GM18858 (cell line): ENCODE measurements around the gene TLX1.

Experiments used
- ATAC-seq: cut with Tn5 transposase; IDR thresholded peaks from one replicate; pipeline ENCODE4 v1.9.1; 2021; ENCODE audit not compliant: unreplicated experiment

The TLX1 gene

GRCh38 chr10:101130984-101131961, at the start of gene TLX1:
TSS of gene TLX1 (plus strand) at chr10:101131300. CDS start at chr10:101131542, 242 bp downstream.
- ATAC-seq, result no peak

DNA sequence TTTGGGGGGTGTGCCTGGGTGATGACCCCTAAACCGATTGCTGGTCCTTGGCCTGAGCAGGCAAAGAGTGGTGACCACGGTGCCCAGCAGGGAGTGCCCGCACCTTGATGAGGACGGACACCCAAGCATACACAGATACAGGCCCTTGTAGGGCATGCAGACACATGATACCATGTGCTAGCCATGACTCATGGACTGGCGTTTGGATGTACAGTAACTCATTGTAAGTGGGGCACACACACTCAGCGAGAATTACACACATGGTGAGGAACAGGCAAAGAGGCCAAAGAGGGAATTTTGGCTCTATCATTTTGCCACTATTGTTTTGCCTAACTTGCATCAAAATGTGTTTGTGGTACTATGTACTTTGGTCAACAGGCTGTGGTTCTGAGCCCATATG, 45.3 kb upstream of the TLX1 start:
- no peak for ATAC-seq

- no peak for ATAC-seq
These were observed 43.7 kb upstream of the TLX1 start for GRCh38 chr10:101087376-101087775.

DNA sequence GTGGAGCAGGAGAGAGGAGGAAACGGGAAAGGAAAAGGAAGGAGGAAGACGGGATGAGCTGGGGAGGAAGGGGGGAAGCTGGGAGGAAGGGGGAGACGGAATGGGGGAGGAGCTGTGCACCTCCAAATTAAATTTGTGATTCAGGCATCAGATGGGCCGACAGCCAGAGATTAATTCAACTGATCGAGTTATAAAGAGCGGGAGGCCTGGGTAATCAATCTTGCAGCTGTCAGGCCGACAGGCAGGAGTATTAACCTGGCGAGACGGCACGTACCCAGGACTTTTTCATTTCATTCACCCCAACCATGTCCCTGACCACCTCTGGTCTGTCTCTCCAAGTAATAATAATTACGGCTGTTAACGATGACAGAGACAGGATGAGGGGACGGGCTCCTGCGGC, 43.1 kb upstream of the TLX1 start:
- ATAC-seq, result no peak

- ATAC-seq, result no peak
These were observed 41.4 kb upstream of the TLX1 start for GRCh38 chr10:101089520-101090299.

DNA sequence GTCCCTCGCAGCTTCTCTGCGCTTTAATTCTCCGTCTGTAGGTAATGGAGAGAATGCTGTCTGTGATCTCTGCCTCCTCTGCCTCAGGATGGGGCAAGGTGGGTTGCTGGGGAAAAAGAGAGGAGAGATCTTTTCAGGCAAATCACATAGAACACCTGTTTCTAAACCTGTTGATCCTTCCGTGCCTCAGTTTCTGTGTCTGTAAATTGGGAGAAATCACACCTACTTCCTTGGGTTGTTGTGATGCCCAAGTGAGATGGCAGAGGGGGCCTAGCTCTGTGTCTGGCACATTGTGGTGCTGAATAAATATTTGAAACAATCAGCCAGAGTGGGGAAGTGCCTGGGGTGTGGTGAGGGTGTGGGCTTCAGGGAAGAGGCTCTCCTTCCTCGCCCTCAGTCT, 40.5 kb upstream of the TLX1 start:
- ATAC-seq, result no peak

- no peak for ATAC-seq
These were observed 39.4 kb upstream of the TLX1 start for GRCh38 chr10:101091546-101092290.

- ATAC-seq, result no peak
These were observed 38.2 kb upstream of the TLX1 start for GRCh38 chr10:101092881-101093354.

DNA sequence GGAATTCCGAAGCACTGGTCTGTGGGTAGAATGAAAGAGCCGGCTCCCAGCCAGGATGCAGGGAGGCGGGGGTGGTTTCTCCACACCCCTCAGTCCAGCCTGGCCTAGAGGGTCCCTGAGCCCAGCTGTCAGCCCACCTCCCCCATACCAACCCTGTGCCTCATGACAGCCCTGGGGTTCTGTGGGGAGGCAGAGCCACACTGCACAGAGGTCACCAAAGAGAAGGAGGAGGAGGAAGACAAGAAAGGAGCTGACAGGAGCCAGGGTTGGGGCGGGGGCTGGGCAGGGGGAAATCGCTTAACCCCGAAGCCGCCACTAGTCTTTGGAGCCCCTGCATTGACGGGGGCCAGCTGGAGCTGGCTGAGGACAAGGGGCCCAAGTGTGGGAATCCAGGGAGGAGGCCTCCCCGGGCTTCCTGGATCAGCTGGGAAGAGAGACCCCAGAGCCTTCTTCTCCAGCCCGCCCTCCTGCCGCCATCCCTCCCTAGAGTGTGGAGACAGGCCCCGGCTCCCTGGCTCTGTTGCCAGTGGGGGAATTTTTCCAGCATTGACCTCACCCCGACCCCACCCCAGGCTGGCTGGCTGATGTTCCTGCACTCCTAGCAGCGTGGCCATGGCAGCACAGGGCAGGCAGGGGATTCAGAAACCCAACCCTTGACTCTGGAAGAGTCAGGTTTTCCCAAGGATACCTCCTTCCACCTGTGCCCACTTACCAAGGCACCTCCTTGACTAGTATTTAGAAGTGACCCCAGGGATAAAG, 36.8 kb upstream of the TLX1 start:
- no peak for ATAC-seq

DNA sequence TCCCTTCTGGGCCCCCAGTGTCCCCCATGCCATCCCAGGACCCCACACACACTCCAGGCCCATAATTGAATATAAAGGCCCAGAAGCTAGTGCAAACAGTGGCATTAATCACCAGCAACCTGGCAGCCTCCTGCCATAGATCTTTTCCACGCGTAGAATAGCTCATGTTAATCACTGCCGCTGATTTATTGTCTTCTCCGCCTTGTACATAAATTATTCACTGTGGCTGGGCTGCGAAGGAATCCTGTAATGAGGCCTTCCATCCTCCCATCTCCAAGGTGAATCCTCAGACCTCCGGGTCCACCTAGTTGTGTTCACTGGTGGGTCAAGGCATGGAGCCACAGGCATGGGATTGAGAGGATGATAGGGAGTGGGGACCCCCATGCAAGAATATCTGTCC, 36.1 kb upstream of the TLX1 start:
- ATAC-seq, result no peak

GRCh38 chr10:101095550-101096213, 35.4 kb upstream of the TLX1 start:
- no peak for ATAC-seq

- no peak for ATAC-seq
These were observed 34.7 kb upstream of the TLX1 start for GRCh38 chr10:101096378-101096777.

DNA sequence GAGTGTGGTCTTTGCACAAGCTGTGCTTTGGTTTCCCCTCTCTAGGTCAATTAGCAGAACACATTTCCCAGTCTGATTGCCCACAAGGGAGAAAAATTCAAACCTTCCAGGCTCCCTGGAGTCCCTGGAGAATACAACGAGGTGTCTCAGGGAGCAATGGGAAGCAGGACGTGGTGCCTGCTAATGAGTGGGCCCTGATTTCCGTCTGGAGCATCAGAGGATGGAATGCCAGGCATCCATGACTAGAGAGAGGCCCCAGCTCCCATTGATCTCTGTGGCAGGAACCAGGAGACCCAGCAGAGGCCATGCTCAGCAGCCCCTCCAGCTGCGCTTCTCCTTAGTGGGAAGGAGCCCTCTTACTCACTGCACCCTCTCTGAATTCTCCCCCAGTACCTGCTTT, 33.2 kb upstream of the TLX1 start:
- no peak for ATAC-seq

DNA sequence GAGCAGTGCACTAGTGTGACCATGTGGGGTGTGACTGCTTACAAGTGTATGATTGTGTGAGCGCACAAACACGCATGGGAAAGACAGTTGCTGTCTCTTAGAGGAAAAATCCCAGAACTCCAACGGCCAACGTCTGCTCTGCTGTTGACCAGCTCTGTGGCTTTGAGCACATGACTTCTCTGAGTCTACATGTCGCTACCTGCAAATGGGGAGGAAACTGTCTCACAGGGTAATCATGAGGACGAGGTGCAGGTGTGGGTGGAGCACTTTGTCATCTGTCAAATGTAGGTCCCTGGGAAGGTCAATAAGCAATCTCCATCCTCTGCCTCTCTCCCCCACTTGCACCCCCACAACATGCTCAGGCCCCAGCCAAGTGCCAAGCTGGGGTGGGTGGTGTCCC, 31.2 kb upstream of the TLX1 start:
- ATAC-seq, result no peak

GRCh38 chr10:101101372-101101881, 29.7 kb upstream of the TLX1 start:
- no peak for ATAC-seq

- no peak for ATAC-seq
These were observed 27.7 kb upstream of the TLX1 start for GRCh38 chr10:101103430-101103829.

DNA sequence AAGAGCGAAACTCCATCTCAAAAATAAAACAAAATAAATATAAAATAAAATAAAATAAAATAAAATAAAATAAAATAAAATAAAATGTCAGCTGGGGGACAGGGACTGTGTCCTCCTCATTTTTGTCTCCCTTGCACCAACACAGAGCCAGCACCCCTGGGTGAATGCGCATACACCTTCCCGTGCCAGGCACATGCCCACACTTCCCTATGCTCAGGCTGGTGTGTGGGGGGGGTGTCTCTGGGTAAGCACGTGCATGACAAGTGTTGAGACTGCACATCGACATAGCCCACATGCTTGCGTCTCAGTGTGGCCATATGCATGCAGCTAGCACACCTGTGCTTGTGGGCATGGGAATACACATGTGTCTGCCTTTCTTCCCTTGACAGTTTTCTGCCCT, 24.7 kb upstream of the TLX1 start:
- ATAC-seq, result no peak

- ATAC-seq, result no peak
These were observed 23.3 kb upstream of the TLX1 start for GRCh38 chr10:101107771-101108170.

GRCh38 chr10:101110856-101111523, 20.1 kb upstream of the TLX1 start:
- no peak for ATAC-seq
